Karpas-422 (cell line): ENCODE results near the gene DACT1. TPM values are rescaled to one million over a fixed set of nuclear protein-coding genes. Genes with fewer than 3 reads are reported as not detected.

ENCODE experiments used
- DNase-seq: peaks from one replicate; pipeline ENCODE4 v3.0.0-alpha.2; 2015
- H2AFZ ChIP-seq: fragments of 200-600 bp; sonication (generic); 2 replicates; pipeline ENCODE4 v1.6.1; 2014; ENCODE audit warnings: antibody characterized with exemption, low read length, mixed read lengths
- H3K27ac ChIP-seq: fragments of 200-600 bp; sonication (generic); 2 replicates; pipeline ENCODE4 v1.5.1; 2014; ENCODE audit warnings: mild to moderate bottlenecking, low read length, moderate library complexity
- H3K27me3 ChIP-seq: fragments of 200-600 bp; sonication (generic); 2 replicates; pipeline ENCODE4 v1.6.1; 2014; ENCODE audit warnings: low read length, mixed read lengths
- H3K36me3 ChIP-seq: fragments of 200-600 bp; sonication (generic); 2 replicates; pipeline ENCODE4 v1.6.1; 2014; ENCODE audit warnings: low read length, mixed read lengths; ENCODE audit not compliant: insufficient read depth
- H3K4me1 ChIP-seq: fragments of 200-600 bp; sonication (generic); 2 replicates; pipeline ENCODE4 v1.6.1; 2014; ENCODE audit warnings: mild to moderate bottlenecking, low read length, mixed read lengths
- H3K4me2 ChIP-seq: fragments of 200-600 bp; sonication (generic); 2 replicates; pipeline ENCODE4 v1.6.1; 2014; ENCODE audit warnings: low read length, low read depth, mild to moderate bottlenecking; ENCODE audit not compliant: poor library complexity, severe bottlenecking
- H3K4me3 ChIP-seq: fragments of 200-600 bp; sonication (generic); 2 replicates; pipeline ENCODE4 v1.5.1; 2014; ENCODE audit warnings: mild to moderate bottlenecking, antibody characterized with exemption, low read length, mixed read lengths
- H3K79me2 ChIP-seq: fragments of 200-600 bp; sonication (generic); 2 replicates; pipeline ENCODE4 v1.6.1; 2014; ENCODE audit warnings: mild to moderate bottlenecking, low read length, mixed read lengths
- H3K9ac ChIP-seq: fragments of 200-600 bp; sonication (generic); 2 replicates; pipeline ENCODE4 v1.6.0; 2014; ENCODE audit warnings: low read length
- H3K9me2 ChIP-seq: fragments of 200-600 bp; sonication (generic), shearing (Covaris generic); replicated peaks from 2 replicates; pipeline ENCODE4 v1.6.0; 2014; ENCODE audit warnings: mild to moderate bottlenecking, low read length, moderate library complexity; ENCODE audit not compliant: insufficient read depth
- H3K9me3 ChIP-seq: fragments of 300-700, 200-600 bp; sonication (generic); 2 replicates; pipeline ENCODE4 v1.6.1; 2014; ENCODE audit warnings: low read length, mixed read lengths
- H4K20me1 ChIP-seq: fragments of 200-600 bp; sonication (generic); 2 replicates; pipeline ENCODE4 v1.6.1; 2014; ENCODE audit warnings: mild to moderate bottlenecking, antibody characterized with exemption, low read length, low read depth; ENCODE audit not compliant: insufficient read depth
- total RNA-seq: library from RNA; depleted of rRNA; stranded (reverse); fragments of >200 nt; shearing (Covaris generic); gene quantifications from 2 replicates; pipeline ENCODE4 v1.2.3, GENCODE V29; 2014; ENCODE audit warnings: low replicate concordance

Gene DACT1
- total RNA-seq, 1 experiment from 2014 or later, result not detected

DNA sequence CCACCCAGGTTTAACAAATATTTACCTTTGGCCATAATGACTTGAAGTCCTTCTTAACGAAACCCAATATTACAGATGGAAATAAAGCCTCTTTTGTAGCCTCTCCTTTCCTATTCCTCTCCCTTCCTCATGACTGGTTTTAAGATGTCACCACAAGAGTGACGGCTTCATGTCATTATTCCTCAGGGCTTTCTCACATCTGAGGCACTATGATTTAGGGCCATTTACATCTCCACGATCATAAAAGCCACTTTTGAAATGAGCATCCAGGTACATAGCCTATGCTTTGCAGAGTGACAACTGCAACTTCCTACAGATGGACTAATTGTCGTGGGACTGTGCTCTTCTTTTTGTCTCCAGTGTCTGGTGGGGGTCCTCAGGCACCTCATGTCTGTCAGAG, 32.3 kb upstream of the DACT1 start:
- H3K4me1 ChIP-seq, result no peaks in the 10 kb centered on the region

GRCh38 chr14:58607131-58607951, 30.4 kb upstream of the DACT1 start:
- H3K27me3 ChIP-seq, result no peaks in the 10 kb centered on the region
- no peak for DNase-seq
- H3K36me3 ChIP-seq, result no peaks in the 10 kb centered on the region
- no peak overlapping the region for H3K4me2 ChIP-seq
- H4K20me1 ChIP-seq, result no peaks in the 10 kb centered on the region
- no peak overlapping the region for H3K4me3 ChIP-seq
- H3K9me3 ChIP-seq, result no peaks in the 10 kb centered on the region
- H3K79me2 ChIP-seq, result no peaks in the 10 kb centered on the region
- H2AFZ ChIP-seq, result no peak overlapping the region
- H3K9me2 ChIP-seq, result no peaks in the 10 kb centered on the region
- no peaks in the 10 kb centered on the region for H3K4me1 ChIP-seq
- H3K9ac ChIP-seq, result no peak overlapping the region
- no peak overlapping the region for H3K27ac ChIP-seq

More for the DNA sequence above, 32.3 kb upstream of the DACT1 start:
- no peaks in the 10 kb centered on the region for H3K9me3 ChIP-seq
- H3K9ac ChIP-seq, result no peak overlapping the region
- H3K4me2 ChIP-seq, result no peak overlapping the region
- no peak overlapping the region for H3K27ac ChIP-seq
- no peak for DNase-seq
- no peaks in the 10 kb centered on the region for H3K9me2 ChIP-seq
- no peaks in the 10 kb centered on the region for H3K36me3 ChIP-seq
- H3K4me3 ChIP-seq, result no peak overlapping the region
- no peaks in the 10 kb centered on the region for H4K20me1 ChIP-seq
- no peak overlapping the region for H2AFZ ChIP-seq
- H3K79me2 ChIP-seq, result no peaks in the 10 kb centered on the region
- no peaks in the 10 kb centered on the region for H3K27me3 ChIP-seq

- Histone ChIP-seq H3K27ac (no peak overlapping the region), H3K4me3 (no peak overlapping the region)
- no peak for DNase-seq
Measured at GRCh38 chr14:58607952-58608317, 29.8 kb upstream of the DACT1 start.

DNA sequence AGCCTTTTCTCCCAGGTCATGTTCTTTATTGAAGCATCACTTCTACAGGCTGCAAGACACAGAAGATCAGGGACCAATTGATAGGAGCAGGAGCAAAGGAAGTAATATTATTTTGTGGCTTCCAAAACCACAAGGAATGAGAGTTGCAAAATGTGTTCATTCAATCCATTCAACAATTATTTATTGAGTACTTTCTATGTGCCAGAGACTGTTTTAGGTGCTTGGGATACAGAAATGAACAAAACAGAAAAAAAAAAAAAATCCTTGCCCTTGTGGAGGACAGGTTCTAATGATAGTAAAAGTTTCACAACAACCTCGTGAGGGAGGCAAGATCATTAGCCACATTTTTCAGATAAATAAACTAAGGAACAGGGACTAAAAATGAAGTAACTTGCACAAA, 20.1 kb upstream of the DACT1 start:
- Histone ChIP-seq H3K4me3 (no peak overlapping the region), H3K9ac (no peak overlapping the region), H3K9me3 (no peaks in the 10 kb centered on the region), H3K4me1 (no peaks in the 10 kb centered on the region), H2AFZ (no peak overlapping the region), H3K4me2 (no peak overlapping the region), H3K27ac (no peak overlapping the region), H3K36me3 (no peaks in the 10 kb centered on the region), H3K27me3 (no peaks in the 10 kb centered on the region), H3K79me2 (no peaks in the 10 kb centered on the region), H4K20me1 (no peaks in the 10 kb centered on the region), H3K9me2 (no peaks in the 10 kb centered on the region)
- DNase-seq, result no peak

More at GRCh38 chr14:58607952-58608317, 29.8 kb upstream of the DACT1 start:
- no peak overlapping the region for H3K9ac ChIP-seq
- no peaks in the 10 kb centered on the region for H3K9me3 ChIP-seq
- H3K36me3 ChIP-seq, result no peaks in the 10 kb centered on the region
- H4K20me1 ChIP-seq, result no peaks in the 10 kb centered on the region
- no peak overlapping the region for H2AFZ ChIP-seq
- H3K9me2 ChIP-seq, result no peaks in the 10 kb centered on the region
- H3K4me1 ChIP-seq, result no peaks in the 10 kb centered on the region
- no peak overlapping the region for H3K4me2 ChIP-seq
- H3K27me3 ChIP-seq, result no peaks in the 10 kb centered on the region
- no peaks in the 10 kb centered on the region for H3K79me2 ChIP-seq

GRCh38 chr14:58620011-58620410, 17.8 kb upstream of the DACT1 start:
- Histone ChIP-seq H2AFZ (no peak overlapping the region), H3K27me3 (no peaks in the 10 kb centered on the region), H3K36me3 (no peaks in the 10 kb centered on the region), H3K9me2 (no peaks in the 10 kb centered on the region), H4K20me1 (no peaks in the 10 kb centered on the region), H3K4me2 (no peak overlapping the region), H3K9ac (no peak overlapping the region), H3K4me1 (no peaks in the 10 kb centered on the region), H3K27ac (no peak overlapping the region), H3K9me3 (no peaks in the 10 kb centered on the region), H3K4me3 (no peak overlapping the region), H3K79me2 (no peaks in the 10 kb centered on the region)
- DNase-seq, result no peak

DNA sequence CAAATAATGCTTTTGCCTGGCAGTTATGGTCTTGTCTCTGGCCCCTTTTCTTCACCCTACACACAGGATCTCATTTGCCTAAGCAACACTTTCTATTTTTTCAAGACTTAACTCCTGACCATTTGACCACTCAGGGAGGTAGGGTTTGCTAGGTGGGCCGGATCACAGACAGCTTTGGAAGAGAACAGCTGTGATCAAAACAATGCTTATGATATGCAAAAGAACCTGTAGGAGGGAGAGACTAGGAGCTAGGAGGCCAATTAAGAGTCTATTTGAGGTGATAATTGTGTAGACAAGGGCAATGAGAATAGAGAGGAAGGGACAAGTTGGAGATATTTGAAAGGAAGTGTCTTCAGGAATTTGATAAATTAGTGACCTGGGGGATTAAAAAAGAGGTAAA, 12.3 kb upstream of the DACT1 start:
- H3K27me3 ChIP-seq, result no peaks in the 10 kb centered on the region
- no peaks in the 10 kb centered on the region for H3K4me1 ChIP-seq
- H4K20me1 ChIP-seq, result no peaks in the 10 kb centered on the region
- no peaks in the 10 kb centered on the region for H3K36me3 ChIP-seq
- H3K4me2 ChIP-seq, result no peak overlapping the region
- no peak for DNase-seq
- H3K27ac ChIP-seq, result no peak overlapping the region
- H3K79me2 ChIP-seq, result no peaks in the 10 kb centered on the region
- no peak overlapping the region for H3K9ac ChIP-seq
- no peaks in the 10 kb centered on the region for H3K9me3 ChIP-seq
- no peak overlapping the region for H3K4me3 ChIP-seq
- H2AFZ ChIP-seq, result no peak overlapping the region
- H3K9me2 ChIP-seq, result no peaks in the 10 kb centered on the region

DNA sequence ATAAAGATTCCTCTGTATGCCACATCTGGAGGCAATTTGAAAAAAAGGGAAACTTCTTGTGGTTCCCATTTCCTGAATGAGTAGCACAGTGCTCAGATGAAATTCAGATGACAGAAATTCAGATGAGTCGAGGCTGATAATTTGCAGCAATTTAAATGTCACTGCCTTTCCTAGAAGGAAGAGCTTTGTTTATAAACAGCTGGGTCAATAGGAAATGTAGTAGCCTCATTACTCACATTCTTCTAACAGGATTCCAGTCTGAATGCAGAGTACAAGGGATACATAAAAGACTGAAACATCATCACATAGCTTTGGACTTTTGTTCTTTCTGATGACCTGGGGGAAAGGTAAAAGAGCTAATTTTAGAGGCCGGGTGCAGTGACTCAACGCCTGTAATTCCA, 11.3 kb upstream of the DACT1 start:
- Histone ChIP-seq H3K27ac (no peak overlapping the region), H3K4me2 (no peak overlapping the region), H4K20me1 (no peaks in the 10 kb centered on the region), H2AFZ (no peak overlapping the region), H3K27me3 (no peaks in the 10 kb centered on the region), H3K4me3 (no peak overlapping the region), H3K9me3 (no peaks in the 10 kb centered on the region), H3K4me1 (no peaks in the 10 kb centered on the region), H3K9ac (no peak overlapping the region), H3K36me3 (no peaks in the 10 kb centered on the region), H3K9me2 (no peaks in the 10 kb centered on the region), H3K79me2 (no peaks in the 10 kb centered on the region)
- no peak for DNase-seq

DNA sequence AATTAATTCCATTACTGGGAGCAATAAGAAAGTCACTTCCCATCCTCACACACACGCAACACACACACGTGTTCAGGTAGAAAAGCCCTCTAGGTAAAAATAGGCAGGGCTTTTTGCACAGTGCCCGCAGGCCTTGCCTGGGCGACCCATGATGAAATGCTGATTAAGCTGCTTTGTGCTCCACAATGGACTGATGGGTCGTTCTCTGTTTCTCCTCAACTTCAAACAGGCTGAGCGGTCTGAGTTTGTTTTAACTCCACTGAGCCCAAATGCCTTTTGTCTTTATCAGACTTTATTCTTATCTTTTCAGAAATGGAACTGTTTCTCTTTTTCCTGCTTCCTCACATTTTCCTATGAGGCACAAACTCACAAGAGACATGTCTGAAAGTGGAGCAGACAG, 9.4 kb upstream of the DACT1 start:
- Histone ChIP-seq H2AFZ (no peak overlapping the region), H3K9me3 (no peaks in the 10 kb centered on the region), H3K27ac (no peak overlapping the region), H3K27me3 (no peaks in the 10 kb centered on the region), H4K20me1 (no peaks in the 10 kb centered on the region), H3K4me3 (no peak overlapping the region), H3K4me1 (no peaks in the 10 kb centered on the region), H3K79me2 (no peaks in the 10 kb centered on the region), H3K9me2 (no peaks in the 10 kb centered on the region), H3K9ac (no peak overlapping the region), H3K4me2 (no peak overlapping the region), H3K36me3 (no peaks in the 10 kb centered on the region)
- DNase-seq, result no peak
